GM18868 (cell line): ENCODE measurements around the gene SLC66A1.
A peak's percentile ranks its signal among the peaks of the same experiment; 100 is the strongest.
"Not testable (repeated sequence)": the region's sequence is repeated elsewhere in the genome, so short reads cannot be mapped to it uniquely, and the experiment has no call there.

Experiments used
- ATAC-seq: cut with Tn5 transposase; IDR thresholded peaks from one replicate; pipeline ENCODE4 v1.9.1; 2021; ENCODE audit warnings: mild to moderate bottlenecking, moderate library complexity; ENCODE audit not compliant: unreplicated experiment

SLC66A1 gene, protein sequence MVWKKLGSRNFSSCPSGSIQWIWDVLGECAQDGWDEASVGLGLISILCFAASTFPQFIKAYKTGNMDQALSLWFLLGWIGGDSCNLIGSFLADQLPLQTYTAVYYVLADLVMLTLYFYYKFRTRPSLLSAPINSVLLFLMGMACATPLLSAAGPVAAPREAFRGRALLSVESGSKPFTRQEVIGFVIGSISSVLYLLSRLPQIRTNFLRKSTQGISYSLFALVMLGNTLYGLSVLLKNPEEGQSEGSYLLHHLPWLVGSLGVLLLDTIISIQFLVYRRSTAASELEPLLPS

DNA sequence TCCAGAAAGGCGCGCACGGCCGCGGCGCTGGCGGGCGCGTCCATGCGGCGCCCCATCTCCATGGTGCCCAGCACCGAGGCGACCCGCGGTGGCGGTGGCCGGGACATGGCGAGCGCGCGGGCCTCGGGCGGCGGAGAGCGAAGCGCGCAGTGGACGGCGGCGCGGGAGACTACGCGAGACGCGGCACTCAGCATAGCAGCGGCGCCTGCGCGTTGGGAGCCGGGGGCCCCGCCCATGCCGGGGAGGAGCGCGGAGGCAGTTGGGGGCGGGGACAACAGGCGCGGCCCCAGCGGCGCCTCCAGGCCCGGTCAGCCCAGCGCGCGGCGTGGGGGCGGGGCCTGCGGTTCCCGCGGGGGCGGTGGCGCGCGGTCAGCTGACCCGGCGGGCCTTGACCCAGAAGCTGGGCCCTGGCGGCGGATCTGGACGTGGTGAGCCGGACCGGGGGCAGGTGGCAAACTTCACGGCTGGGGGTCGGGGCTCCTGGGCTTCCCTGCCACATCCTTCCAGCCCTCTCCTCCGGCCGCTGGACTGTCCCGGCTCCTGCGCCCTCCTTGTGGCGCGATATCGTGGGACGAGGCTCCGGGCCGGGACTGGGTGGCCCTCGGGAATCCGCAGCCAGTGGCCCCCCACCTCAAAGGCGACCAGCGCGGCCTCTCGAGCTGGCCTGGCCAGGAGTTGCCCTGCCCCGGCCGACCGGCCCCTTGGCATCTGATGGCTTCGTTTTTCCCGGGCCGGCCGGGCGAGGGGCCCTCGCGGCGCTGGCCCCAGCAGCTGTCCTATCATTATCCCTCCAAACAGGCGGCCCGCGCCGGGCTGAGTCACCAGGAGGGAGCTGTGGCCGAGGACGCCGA, at the start of gene SLC66A1, which contains the start of gene AKR7A2:
Gene SLC66A1, plus strand, starts transcription at position 396 of the 851 bp plus-strand sequence. CDS start 5,352 bp downstream, outside the sequence.
Gene AKR7A2, minus strand, starts transcription at position 214 of the 851 bp plus-strand sequence. Its CDS starts 20 bp downstream, at position 194.
- peak; percentile 79 for ATAC-seq

DNA sequence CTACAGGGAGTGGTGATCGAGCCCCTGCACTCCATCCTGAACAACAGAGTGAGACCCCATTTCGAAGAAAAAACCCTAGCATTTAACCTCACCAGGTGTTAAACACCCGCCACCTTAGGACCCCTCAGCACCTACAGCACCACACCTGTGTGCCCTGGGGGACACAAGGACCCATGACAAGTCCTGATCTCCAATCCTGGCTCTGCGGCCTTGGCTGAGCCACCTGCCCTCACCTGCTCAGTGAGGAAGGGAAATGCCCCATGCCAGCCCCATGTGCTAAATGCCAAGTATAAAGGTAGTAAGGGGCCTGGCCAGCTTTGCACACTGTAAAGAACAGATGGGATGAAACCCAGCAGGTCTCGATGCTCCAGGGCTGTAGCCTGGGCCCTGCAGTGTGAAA, 49.4 kb upstream of the SLC66A1 start:
- no peak for ATAC-seq

DNA sequence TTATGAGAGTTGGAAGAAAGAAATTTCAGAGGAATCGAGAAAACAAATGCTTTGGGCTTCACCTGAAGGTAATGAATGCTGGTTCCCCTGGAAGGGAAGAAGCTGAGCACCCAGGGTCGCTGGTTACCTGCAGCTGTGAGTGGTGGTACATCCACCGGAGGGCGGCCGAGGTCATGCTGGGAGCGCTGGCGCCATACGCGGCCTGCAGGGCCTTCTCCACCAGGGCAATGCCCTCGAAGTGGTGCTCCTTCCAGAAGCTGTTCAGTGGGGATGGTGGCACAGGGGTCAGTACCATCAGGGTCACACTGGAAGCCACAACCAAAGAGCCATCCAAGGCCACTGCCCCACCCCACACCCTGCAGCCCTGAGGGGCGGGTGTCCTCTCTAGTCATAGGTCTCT, 43.7 kb upstream of the SLC66A1 start:
- ATAC-seq = no peak

DNA sequence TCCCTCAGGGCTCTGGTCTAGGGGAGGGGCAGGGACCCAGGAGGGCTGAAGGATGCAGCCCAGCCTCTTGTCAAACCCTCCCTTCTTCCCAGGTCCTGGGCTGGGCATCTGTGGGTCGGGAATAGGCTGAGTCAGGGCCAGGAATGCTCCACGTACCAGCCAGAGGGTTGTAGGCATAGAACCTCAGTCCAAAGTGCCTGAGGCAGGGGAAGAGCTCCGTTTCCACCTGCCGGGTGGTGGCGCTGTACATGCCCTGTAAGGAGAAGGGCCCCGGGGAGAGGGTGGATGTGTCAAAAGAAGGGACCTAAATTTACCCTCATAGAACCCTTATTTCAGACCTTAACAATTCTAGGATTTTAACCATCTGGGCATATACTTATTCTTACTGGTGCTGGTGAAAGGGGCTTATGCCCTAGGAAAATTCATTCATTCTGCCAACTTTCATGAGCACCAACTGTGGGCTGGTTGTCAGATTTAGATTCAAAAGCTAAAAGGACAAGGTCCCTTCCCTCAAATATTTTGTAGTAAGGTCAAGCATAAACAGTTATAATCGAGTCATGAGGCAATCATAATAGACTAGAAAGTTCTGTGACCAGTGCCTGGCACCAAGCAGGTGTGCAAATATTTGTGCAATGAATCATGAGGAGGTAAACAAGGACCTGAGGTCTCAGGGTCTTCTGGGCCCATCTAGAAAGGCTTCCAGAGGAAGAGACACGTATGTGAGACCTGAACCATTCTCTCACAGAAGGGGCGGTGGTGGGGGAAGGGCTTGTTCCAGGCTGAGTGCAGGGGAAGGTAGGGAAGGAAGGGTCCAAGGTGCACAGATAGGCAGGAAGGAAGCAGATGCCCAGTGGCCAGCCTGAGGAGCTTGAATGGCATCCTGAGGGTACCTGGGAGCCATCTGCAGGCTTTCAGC, 42.4 kb upstream of the SLC66A1 start:
- not testable (repeated sequence) for ATAC-seq

DNA sequence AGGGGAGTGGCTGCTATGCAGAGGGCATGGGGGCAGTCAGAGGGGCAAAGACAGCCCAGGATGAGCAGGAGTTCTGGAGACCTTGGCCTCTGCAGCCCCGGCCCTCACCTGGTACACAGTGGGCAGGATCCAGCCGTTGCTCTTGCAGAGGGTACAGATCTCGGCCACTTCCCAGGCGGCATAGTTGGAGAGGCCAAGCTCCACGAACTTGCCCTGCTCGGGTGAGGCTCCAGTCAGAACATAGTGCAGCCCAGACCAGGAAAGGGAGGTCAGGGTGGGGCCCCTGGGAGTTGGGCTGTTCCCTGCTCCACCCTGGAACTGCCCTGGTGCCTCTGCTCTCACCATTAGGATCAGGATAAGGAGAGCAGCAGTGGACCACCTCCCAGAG, 41.8 kb upstream of the SLC66A1 start:
- ATAC-seq = not testable (repeated sequence)

DNA sequence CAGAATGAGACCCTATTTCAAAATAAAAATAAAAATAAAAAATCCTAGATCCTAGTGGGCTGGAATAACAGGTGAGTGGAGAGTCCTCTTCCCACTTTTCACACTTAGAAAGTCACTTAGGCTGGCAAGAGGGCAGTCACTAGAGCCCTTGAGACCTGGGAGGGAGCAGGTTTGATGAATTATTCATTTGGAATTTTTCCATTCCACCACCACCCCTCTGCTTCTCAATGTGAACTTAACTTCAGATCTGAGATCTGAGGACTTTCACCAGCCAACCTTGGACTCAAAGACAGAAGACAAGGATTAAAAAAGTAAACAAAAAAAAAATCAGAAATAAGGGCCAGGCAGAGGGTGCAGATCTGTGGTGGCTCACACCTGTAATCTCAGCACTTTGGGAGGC, 40.1 kb upstream of the SLC66A1 start:
- ATAC-seq = no peak

DNA sequence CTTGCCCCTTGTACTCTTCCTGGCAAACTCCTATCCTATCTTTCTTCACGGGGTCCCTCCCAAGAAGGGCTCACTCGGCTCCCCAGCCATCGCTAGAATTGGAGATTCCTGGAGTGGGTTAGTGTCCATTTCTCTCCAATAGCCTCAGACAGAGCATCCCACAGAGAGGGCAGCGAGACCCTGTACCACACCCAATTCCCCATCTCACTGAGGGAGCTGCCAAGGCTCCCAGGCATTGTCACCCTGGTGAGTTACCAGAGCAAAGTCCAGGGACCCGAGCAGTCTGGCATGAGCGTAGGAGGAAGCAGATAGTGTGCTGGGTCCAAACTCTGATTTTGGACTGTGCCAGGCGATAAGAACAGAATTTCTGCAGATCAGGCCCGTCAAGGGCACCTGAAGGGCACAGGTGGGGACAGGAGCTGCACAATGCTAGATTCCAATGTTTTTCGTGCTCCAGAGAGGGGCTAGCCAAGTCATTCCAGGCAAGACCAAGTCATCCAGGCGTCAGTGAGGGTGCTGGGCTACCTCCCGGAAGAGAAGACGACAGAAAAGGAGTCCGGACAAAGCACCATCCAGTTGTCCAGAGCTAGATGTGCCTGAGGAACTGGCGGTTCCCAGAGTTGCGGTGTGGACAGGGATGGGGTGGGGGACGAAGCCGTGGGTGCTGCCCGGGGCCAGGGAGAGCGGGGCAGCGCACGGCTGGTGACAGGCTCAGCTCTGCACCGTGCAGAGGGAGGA, 38.9 kb upstream of the SLC66A1 start:
- no peak for ATAC-seq

DNA sequence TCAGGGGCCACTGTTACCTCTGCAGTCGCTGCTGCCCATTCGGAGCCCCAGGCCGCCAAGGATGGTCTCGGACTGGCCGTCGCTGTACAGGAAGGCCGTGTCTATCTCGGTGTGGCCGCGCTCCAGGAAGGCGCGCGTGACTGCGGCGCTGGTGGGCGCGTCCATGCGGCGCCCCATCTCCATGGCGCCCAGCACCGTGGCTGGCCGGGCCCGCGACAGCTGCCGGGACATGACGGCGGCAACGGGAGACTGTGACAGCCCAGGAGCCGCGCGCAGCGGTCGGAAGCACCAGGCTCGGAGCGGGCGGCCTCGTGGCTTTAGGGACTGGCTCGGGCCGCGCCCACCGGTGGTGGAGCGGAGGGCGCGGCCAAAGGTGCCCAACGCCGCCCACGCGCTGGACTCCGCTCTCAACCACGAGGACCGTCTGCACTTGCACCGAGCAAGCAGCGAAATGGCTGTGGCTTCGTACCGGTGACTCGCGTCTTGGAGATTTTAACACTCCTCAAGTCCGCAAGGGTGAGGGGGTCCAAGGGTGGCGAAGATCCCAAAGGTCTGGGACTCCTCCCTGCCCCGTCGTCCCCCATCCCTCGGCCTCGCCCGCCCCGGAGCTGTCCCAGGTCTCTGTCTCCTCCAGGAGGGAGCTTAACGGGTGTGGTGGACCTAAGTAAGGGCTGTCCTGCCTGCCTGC, 38.1 kb upstream of the SLC66A1 start:
- not testable (repeated sequence) for ATAC-seq

DNA sequence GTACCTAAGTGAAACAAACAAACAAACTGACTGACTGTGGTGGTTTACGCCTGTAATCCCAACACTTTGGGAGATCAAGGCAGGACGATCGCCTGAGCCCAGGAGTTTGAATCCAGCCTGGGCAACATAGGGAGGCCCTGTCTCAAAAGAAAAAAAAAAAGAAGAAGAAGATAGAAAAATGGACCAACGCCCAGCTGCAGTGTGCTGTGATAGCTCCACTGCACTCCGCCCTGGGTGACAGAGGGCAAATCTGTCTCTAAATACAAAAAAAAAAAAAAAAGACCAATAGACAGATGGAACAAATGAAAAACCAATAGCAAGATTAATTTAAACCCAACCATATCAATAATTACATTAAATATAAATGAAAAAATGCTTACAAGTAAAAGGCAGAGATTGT, 37.5 kb upstream of the SLC66A1 start:
- ATAC-seq = no peak

DNA sequence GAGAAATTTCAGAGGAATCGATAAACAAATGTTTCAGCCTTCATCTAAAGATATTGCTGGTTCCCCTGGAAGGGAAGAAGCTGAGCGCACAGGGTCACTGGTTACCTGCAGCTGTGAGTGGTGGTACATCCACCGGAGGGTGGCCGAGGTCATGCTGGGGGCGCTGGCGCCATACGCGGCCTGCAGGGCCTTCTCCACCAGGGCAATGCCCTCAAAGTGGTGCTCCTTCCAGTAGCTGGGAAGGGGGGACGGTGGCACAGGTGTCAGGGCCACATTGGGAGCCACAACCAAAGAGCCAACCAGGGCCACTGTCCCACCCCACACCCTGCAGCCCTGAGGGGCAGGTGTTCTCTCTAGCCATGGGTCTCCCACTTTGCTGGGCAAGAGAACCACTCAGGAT, 28.2 kb upstream of the SLC66A1 start:
- ATAC-seq = no peak

DNA sequence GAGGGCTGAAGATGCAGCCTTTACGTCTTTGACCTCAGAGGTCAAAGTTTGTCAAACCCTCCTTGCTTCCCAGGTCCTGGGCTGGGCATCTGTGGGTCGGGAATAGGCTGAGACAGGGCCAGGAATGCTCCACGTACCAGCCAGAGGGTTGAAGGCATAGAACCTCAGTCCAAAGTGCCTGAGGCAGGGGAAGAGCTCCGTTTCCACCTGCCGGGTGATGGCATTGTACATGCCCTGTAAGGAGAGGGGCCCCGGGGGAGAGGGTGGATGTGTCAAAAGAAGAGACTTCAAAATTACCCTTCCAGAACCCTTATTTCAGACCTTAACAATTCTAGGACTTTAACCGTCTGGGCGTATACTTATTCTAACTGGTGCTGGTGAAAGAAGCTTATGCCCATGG, 27.2 kb upstream of the SLC66A1 start:
- no peak for ATAC-seq

DNA sequence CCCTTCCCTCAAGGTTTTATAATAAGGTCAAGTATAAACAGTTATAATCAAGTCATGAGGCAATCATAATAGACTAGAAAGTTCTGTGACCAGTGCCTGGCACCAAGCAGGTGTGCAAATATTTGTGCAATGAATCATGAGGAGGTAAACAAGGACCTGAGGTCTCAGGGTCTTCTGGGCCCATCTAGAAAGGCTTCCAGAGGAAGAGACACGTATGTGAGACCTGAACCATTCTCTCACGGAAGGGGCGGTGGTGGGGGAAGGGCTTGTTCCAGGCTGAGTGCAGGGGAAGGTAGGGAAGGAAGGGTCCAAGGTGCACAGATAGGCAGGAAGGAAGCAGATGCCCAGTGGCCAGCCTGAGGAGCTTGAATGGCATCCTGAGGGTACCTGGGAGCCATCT, 26.8 kb upstream of the SLC66A1 start:
- not testable (repeated sequence) for ATAC-seq

DNA sequence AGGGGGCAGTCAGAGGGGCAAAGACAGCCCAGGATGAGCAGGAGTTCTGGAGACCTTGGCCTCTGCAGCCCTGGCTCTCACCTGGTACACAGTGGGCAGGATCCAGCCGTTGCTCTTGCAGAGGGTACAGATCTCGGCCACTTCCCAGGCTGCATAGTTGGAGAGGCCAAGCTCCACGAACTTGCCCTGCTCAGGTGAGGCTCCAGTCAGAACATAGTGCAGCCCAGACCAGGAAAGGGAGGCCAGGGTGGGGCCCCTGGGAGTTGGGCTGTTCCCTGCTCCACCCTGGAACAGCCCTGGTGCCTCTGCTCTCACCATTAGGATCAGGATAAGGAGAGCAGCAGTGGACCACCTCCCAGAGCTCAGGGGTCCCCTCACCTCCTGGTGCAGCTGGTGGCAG, 26.3 kb upstream of the SLC66A1 start:
- ATAC-seq = not testable (repeated sequence)

DNA sequence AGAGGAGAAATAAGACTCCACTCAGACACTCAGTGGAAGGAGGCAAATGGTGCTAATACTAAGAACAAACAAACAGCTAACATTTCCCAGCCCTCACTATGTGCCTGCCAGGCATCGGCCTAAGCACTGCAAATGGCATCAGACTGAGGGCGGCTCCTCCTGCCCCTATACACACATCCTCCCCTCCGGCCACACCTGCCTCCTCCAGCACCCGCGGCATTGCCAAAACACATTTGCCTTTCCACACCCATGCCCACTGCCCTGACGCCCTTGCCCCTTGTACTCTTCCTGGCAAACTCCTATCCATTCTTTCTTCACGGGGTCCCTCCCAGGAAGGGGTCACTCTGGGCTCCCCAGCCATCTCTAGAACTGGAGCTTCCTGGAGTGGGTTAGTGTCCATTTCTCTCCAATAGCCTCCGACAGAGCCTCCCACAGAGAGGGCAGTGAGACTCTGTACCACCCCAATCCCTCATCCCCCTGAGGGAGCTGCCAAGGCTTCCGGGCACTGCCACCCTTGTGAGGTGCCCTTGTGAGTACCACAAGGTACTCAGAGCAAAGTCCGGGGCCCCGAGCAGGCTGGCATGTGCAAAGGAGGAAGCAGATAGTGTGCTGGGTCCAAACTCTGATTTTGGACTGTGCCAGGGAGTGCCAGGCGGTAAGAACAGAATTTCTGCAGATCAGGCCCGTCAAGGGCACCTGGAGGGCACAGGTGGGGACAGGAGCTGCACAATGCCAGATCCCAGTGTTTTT, 24.5 kb upstream of the SLC66A1 start:
- ATAC-seq = no peak

DNA sequence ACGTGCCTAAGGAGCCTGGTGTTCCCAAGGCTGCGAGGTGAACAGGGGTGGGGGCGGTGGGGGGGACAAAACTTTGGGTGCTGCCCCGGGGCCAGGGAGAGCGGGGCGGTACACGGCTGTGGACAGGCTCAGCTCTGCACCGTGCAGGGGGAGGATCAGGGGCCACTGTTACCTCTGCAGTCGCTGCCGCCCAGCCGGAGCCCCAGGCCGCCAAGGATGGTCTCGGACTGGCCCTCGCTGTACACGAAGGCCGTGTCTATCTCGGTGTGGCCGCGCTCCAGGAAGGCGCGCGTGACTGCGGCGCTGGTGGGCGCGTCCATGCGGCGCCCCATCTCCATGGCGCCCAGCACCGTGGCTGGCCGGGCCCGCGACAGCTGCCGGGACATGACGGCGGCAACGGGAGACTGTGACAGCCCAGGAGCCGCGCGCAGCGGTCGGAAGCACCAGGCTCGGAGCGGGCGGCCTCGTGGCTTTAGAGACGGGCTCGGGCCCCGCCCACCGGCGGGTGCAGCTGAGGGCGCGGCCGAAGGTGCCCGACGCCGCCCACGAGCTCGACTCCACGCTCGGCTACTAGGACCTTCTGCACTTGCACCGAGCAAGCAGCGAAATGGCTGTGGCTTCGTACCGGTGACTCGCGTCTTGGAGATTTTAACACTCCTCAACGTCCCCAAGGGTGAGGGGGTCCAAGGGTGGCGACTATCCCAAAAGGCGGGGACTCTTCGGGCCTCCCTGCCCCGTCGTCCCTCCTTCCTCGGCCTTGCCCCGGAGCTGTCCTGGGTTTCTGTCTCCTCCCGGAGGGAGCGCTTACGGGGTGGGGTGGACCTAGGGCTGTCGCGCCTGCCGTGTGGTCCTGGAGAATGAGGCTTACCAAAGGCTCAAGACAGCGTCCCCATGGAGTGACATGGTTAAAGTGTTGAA, 23.5 kb upstream of the SLC66A1 start, which contains the start of gene AKR7A3:
Gene AKR7A3, minus strand, starts transcription at position 447 of the 918 bp plus-strand sequence. Its CDS starts 61 bp downstream, at position 386.
- not testable (repeated sequence) for ATAC-seq

DNA sequence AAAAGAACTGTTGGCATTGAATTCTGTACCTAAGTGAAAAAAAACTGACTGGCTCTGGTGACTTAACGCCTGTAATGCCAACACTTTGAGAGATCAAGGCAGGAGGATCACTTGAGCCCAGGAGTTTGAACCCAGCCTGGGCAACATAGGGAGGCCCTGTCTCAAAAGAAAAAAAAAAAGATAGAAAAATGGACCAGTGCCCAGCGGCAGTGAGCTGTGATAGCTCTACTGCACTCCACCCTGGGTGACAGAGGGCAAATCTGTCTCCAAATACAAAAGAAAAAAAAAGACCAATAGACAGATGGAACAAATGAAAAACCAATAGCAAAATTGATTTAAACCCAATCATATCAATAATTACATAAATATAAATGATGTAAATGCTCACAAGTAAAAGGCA, 22.9 kb upstream of the SLC66A1 start:
- ATAC-seq = no peak

DNA sequence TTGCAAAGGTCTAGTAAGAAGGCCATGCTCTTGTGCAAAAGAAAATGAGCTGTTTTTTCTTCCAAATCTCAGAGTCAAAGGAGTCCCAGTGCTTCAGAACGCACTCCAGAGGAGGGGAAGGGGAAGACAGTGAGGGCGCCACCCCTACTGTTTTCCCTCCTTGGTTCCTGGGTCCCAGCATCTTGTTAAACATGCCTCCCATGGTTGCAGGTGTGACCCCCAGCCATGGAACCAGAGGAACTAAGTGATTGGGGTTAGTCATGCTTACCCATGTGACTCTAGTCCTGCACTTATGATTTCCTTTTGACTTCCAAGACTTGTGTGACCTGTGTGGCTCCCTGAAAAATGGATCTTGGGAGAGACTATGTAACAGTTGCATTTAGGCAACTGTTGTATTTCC, 17.5 kb upstream of the SLC66A1 start:
- no peak for ATAC-seq

DNA sequence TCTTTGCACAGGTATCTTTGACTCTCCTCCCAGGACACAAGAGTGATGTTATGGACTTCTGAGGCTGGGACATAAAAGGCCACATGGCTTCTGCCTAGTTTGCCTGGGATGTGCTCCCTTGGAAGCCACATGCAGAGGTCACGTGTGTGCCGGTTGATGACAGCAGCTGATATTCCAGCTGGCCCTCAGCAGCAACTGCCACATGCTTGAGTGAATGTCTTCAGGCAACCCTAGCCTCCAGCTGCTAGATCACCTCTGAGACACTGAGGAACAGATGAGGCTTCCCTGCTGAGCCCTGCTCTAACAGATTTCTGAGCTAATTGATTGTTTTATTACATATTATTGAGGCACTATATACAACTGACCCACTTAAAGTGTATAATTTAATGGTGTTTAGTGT, 11.9 kb upstream of the SLC66A1 start:
- ATAC-seq = no peak
